ENCODE measurements around the gene U2AF2.

The U2AF2 gene

GRCh38 chr19:55690109-55690768 is 35.4 kb downstream of the U2AF2 start:
- DNase-seq (ENCODE audit: low read depth), result no peak

GRCh38 chr19:55690769-55691545 is 36.1 kb downstream of the U2AF2 start:
- DNase-seq (ENCODE audit: low read depth), result no peak

- no peak for DNase-seq (ENCODE audit: low read depth)
Observed at GRCh38 chr19:55691561-55692481, 37.0 kb downstream of the U2AF2 start.

- no peak for DNase-seq (ENCODE audit: low read depth)
Observed at GRCh38 chr19:55692681-55693081, 37.8 kb downstream of the U2AF2 start.

- no peak for DNase-seq (ENCODE audit: low read depth)
Observed at GRCh38 chr19:55693336-55693974, 38.6 kb downstream of the U2AF2 start.

- no peak for DNase-seq (ENCODE audit: low read depth)
Observed at GRCh38 chr19:55694241-55694655, 39.4 kb downstream of the U2AF2 start.

GRCh38 chr19:55694656-55695491 is 40.0 kb downstream of the U2AF2 start:
- DNase-seq (ENCODE audit: low read depth), result no peak

- DNase-seq (ENCODE audit: low read depth), result no peak
Observed at GRCh38 chr19:55695511-55696290, 40.9 kb downstream of the U2AF2 start.

GRCh38 chr19:55696301-55697068 is 41.6 kb downstream of the U2AF2 start:
- no peak for DNase-seq (ENCODE audit: low read depth)

GRCh38 chr19:55697069-55697440 is 42.2 kb downstream of the U2AF2 start:
- DNase-seq (ENCODE audit: low read depth), result no peak

- DNase-seq (ENCODE audit: low read depth), result no peak
Observed at GRCh38 chr19:55697698-55698097, 42.9 kb downstream of the U2AF2 start.

- no peak for DNase-seq (ENCODE audit: low read depth)
Observed at GRCh38 chr19:55698256-55698655, 43.4 kb downstream of the U2AF2 start.

- DNase-seq (ENCODE audit: low read depth), result no peak
Observed at GRCh38 chr19:55699221-55699620, 44.4 kb downstream of the U2AF2 start.

GRCh38 chr19:55700813-55701212 is 46.0 kb downstream of the U2AF2 start:
- no peak for DNase-seq (ENCODE audit: low read depth)

- DNase-seq (ENCODE audit: low read depth), result no peak
Observed at GRCh38 chr19:55702131-55702627, 47.3 kb downstream of the U2AF2 start.

- peak; percentile 18 for DNase-seq (ENCODE audit: low read depth)
Observed at GRCh38 chr19:55703790-55704215, 49.0 kb downstream of the U2AF2 start.

GRCh38 chr19:55704494-55705245 is 49.8 kb downstream of the U2AF2 start:
- DNase-seq (ENCODE audit: low read depth), result no peak

- DNase-seq (ENCODE audit: low read depth), result no peak
Observed at GRCh38 chr19:55705972-55706371, 51.1 kb downstream of the U2AF2 start.

- DNase-seq (ENCODE audit: low read depth), result no peak
Observed at GRCh38 chr19:55711719-55712118, 56.9 kb downstream of the U2AF2 start.

Measured in stimulated activated CD8-positive, alpha-beta memory T cell treated with anti-CD3 and anti-CD28 coated beads, Interleukin-7, amount 100 ng/mL, for 24 hours (primary cell).